ENCODE measurements around the gene CLHC1.
"Not testable (repeated sequence)": the region's sequence is repeated elsewhere in the genome, so short reads cannot be mapped to it uniquely, and the experiment has no call there.

The CLHC1 gene

DNA sequence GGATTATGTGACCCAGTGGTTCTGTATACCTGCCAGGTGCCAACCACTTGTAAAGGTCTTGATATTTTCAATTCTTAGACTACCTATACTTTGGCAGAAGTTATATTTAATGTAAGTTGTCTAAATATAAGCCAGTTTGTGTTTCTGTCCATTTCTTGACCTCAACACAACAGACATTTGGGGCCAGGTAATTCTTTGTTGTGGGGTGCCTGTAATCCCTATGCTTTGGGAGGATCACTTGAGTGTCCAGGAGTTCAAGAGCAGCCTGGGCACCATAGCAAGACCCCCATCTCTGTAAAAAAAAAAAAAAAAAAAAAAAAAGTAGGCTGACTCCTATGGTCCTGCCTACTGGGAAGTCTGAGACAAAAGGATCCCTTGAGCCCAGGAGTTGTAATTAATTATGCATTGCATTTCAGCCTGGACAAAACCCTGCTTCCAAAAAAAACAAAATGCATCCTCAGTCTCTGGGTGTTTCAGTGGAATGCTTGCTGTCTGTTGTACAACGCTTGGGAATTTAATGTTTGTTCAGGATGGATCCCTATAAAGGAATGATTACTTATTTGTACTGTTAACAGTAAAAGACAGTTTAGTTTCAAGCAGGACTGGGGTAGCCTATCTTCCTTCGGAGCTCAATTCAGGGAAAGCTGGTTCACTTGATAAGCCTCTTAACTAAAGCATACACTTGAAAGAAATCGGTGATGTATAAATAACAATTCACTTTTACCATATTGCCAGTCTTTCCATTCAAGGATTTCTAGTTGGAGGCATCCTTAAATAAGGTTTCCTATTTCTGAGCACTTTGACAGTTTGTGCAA lies 3.8 kb upstream of the CLHC1 start:
- no peak overlapping the region for H3K27ac ChIP-seq
- TF ChIP-seq CTCF (conservative IDR thresholded peaks at IDR 0.05): no peak

- TF ChIP-seq CTCF (conservative IDR thresholded peaks at IDR 0.05): no peak
- H3K27ac ChIP-seq: peak overlapping the region; percentile 92; the same call in 1 of the 2 replicates
These were observed 1.5 kb upstream of the CLHC1 start for GRCh38 chr2:55233658-55233940.

DNA sequence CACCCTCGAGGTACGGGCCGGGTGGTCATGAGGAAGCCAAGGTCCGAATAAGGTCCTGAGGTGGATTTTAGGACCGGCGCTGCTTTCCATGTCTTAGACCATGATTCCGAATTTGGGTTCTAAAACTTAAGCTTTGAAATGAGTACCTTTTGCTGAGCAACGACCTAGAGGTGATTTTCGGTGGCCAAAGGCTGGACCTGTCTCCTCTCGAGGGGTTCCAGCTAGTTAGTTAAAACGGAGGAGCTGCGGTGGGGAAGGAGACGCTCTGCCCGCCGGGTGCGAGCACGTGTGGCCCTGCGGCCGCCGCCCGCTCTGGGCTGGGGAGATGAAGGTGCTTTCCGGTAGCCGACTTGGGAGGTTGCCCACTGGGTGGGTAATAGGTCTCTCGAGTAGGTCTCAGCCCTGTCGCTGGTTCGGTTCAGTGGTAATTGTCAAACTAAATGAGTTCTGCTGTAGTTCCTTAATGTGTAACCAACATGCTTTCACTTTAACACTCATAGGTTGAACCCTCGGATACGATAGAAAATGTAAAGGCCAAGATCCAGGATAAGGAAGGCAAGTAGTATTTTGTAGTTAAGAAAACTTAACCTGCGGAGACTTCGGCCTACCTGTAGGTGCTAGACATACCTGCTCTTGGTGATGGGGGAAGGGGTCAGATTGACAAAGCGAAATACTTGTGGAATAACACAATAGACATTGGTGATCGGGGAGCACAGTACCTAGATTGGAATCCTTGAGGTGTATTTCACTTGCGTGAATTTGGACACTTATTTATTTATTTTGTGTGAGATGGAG lies 967 bp upstream of the CLHC1 start:
- peak overlapping the region; percentile 92 for H3K27ac ChIP-seq
- no peak for TF ChIP-seq CTCF (conservative IDR thresholded peaks at IDR 0.05)

DNA sequence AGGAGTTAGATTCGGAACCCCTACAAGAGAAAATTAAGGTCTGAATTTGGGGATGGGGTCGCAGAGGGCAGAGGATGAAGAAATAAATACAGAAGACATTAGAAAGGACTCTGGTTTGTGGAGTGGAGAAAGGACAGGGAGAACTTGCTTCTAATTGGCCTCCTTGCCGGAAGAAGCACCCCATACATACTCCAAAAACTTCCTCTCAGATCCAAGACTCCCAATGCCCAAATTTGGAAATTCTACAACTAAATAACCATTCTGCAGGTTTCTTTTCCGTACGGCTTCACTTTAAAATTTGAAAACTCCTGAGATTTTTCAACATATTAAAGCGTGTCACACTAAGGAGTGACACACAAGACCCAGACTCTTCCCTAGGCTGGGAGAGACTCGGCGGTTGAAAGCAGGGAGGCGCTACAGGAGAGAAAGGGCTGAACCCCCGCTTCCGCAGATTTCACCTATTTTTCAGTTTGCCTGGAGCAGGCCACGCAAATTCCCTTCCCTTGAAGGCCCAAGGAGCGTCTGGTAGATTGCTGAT lies 478 bp downstream of the CLHC1 start:
- H3K27ac ChIP-seq: peak overlapping the region; percentile 92

GRCh38 chr2:55230551-55230950 lies 1.5 kb downstream of the CLHC1 start:
- peak overlapping the region; percentile 92 for H3K27ac ChIP-seq
- TF ChIP-seq CTCF (conservative IDR thresholded peaks at IDR 0.05): no peak

More for the DNA sequence above, 478 bp downstream of the CLHC1 start:
- no peak for TF ChIP-seq CTCF (conservative IDR thresholded peaks at IDR 0.05)

DNA sequence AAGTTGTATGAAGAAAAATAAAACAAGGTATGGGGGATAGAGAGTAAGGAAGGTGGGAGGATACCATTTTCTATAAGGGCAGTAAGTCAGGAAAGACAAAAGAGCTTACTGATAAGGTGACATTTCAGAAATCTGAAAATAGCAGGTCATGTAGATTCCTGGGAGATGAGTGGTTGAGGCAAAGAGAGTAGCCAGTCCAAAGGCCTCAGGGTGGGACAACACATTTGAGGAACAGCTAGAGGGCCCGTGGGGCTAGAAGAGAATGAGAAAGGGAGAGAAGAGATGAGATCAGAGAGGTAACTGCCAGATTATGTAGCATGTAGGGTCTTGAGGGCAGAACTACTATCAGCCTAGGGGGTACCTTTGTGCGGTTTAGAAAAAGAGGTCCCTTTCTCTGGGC lies 2.9 kb downstream of the CLHC1 start:
- no peak for TF ChIP-seq CTCF (conservative IDR thresholded peaks at IDR 0.05)
- H3K27ac ChIP-seq: no peak overlapping the region

DNA sequence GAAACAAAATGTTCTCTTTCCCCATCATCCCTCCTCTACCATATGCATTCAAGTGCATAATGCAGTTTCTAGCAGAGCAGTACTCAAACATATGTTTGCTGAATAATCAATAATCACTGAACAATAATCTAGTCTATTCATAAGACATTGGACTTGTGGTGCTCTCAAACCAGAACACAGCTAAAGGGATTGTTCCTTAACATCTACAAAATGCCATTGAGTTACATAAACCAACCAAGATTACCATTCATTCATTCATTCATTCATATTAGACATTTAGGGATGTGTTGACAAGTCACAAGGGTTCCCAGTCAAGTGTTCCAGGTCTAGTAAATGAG lies 3.9 kb downstream of the CLHC1 start:
- no peak overlapping the region for H3K27ac ChIP-seq

DNA sequence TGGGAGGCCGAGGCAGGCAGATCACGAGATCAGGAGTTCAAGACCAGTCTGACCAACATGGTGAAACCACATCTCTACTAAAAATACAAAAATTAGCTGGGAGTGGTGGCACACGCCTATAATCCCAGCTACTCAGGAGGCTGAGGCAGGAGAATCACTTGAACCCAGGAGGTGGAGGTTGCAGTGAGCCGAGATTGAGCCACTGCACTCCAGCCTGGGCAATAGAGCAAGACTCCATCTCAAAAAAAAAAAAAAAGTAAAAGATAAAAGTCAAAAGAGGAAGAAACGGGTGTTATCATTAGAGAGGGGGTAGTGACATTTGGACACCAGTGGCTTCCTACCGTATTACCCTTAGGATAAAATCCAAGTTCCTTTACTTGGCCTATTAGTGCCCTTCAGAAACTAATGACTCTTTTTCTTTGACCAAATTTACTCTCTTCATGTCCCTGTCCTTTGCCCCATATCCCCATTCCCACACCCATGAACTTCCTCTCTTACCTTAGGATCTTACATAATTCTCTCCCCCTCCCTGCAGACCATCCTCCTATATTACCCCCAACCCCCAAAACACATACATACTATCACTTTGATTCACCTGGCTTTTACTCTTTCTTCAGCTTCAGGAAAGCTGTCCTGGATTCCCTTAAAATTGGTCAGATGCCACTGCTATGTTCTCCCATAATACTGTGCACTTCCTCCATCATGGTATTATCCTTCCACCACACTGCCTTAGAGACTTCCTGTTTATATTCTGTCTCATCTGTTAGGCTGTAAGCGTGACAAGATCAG lies 4.5 kb downstream of the CLHC1 start:
- not testable (repeated sequence) for H3K27ac ChIP-seq

More for the DNA sequence above, 3.9 kb downstream of the CLHC1 start:
- no peak for TF ChIP-seq CTCF (conservative IDR thresholded peaks at IDR 0.05)

Measured in VCaP (cell line).